CD14-positive monocyte (primary cell): ENCODE results near the gene ATE1. TPM values are rescaled to one million over a fixed set of nuclear protein-coding genes. Genes with fewer than 3 reads are reported as not detected.

Source experiments
- DNase-seq, 3 donors: peaks; one replicate each; pipeline ENCODE4 v3.0.0-alpha.2; 2011 to 2022
- H2AFZ ChIP-seq: 2 replicates; pipeline ENCODE4 v1.6.0; 2012; ENCODE audit warnings: mild to moderate bottlenecking, low read depth, low read length, inconsistent platforms; ENCODE audit not compliant: insufficient read depth, poor library complexity, severe bottlenecking
- H3K27ac ChIP-seq, 2 donors: 1 replicate in 1 of 2; 2 replicates in 1 of 2; pipeline ENCODE4 v1.5.1; 2012 to 2013; ENCODE audit warnings: low read length in 2 of 2, control low read depth in 1 of 2, inconsistent platforms in 1 of 2, low read depth in 1 of 2, mild to moderate bottlenecking in 1 of 2
- H3K27me3 ChIP-seq, 2 donors: one replicate each; pipeline versions ENCODE4 v1.6.0 to v1.6.1; 2011 to 2013; ENCODE audit warnings: low read length in 2 of 2; ENCODE audit not compliant: control insufficient read depth in 2 of 2, insufficient read depth in 2 of 2
- H3K36me3 ChIP-seq, 2 donors: replicated peaks in 1 of 2; 1 replicate in 1 of 2; 2 replicates in 1 of 2; pipeline versions ENCODE4 v1.5.1 to v1.6.1; 2012 to 2013; ENCODE audit warnings: low read length in 2 of 2, control low read depth in 1 of 2, inconsistent platforms in 1 of 2, mild to moderate bottlenecking in 1 of 2; ENCODE audit not compliant: insufficient read depth in 2 of 2, control insufficient read depth in 1 of 2
- H3K4me1 ChIP-seq, 2 donors: 1 replicate in 1 of 2; 2 replicates in 1 of 2; pipeline versions ENCODE4 v1.5.1 to v1.6.1; 2012 to 2013; ENCODE audit warnings: low read length in 2 of 2, control low read depth in 1 of 2, inconsistent platforms in 1 of 2, mild to moderate bottlenecking in 1 of 2, moderate library complexity in 1 of 2; ENCODE audit not compliant: insufficient read depth in 2 of 2, control insufficient read depth in 1 of 2
- H3K4me2 ChIP-seq: replicated peaks from 2 replicates; pipeline ENCODE3; 2012; ENCODE audit warnings: low read length, moderate library complexity, mild to moderate bottlenecking; ENCODE audit not compliant: poor library complexity, severe bottlenecking; ENCODE audit errors: extremely low read depth
- H3K4me3 ChIP-seq, 3 experiments: fragments of 200-600 bp in 1 of 3; sonication (generic) in 1 of 3; replicated peaks in 1 of 3; 1 replicate in 2 of 3; 2 replicates in 1 of 3; pipeline ENCODE4 v1.5.1; 2011 to 2013; ENCODE audit warnings: low read length in 3 of 3, mild to moderate bottlenecking in 3 of 3, control low read depth in 2 of 3, low read depth in 2 of 3, inconsistent platforms in 1 of 3, moderate library complexity in 1 of 3
- H3K79me2 ChIP-seq: 2 replicates; pipeline ENCODE4 v1.6.0; 2012; ENCODE audit warnings: mild to moderate bottlenecking, control low read depth, inconsistent platforms, low read length, moderate library complexity; ENCODE audit not compliant: insufficient read depth
- H3K9ac ChIP-seq: 2 replicates; pipeline ENCODE4 v1.6.0; 2017; ENCODE audit warnings: low read length, mild to moderate bottlenecking; ENCODE audit not compliant: insufficient read depth, poor library complexity, severe bottlenecking
- H3K9me3 ChIP-seq, 2 donors: replicated peaks in 1 of 2; 1 replicate in 1 of 2; 2 replicates in 1 of 2; pipeline versions ENCODE4 v1.5.1 to v1.6.1; 2012 to 2013; ENCODE audit warnings: low read length in 2 of 2, control low read depth in 1 of 2; ENCODE audit not compliant: control insufficient read depth in 1 of 2, insufficient read depth in 1 of 2
- H4K20me1 ChIP-seq: 2 replicates; pipeline ENCODE4 v1.6.0; 2012; ENCODE audit warnings: mild to moderate bottlenecking, low read length, control low read depth, moderate library complexity; ENCODE audit not compliant: insufficient read depth
- H3K27ac Mint-ChIP-seq, 7 donors: one replicate each; pipeline ENCODE4 v1.8.0; 2020; ENCODE audit warnings: mild to moderate bottlenecking in 7 of 7, mixed read lengths in 7 of 7, moderate library complexity in 6 of 7, inconsistent platforms in 2 of 7
- H3K27me3 Mint-ChIP-seq, 3 donors: one replicate each; pipeline ENCODE4 v1.8.0; 2021 to 2022; ENCODE audit warnings: low read depth in 3 of 3, mild to moderate bottlenecking in 3 of 3, mixed read lengths in 3 of 3, moderate library complexity in 3 of 3, inconsistent platforms in 1 of 3
- H3K36me3 Mint-ChIP-seq, 2 donors: one replicate each; pipeline ENCODE4 v1.8.0; 2020; ENCODE audit warnings: mixed read lengths in 2 of 2, inconsistent platforms in 1 of 2, mild to moderate bottlenecking in 1 of 2
- H3K4me1 Mint-ChIP-seq: one replicate; pipeline ENCODE4 v1.8.0; 2020; ENCODE audit warnings: mild to moderate bottlenecking, mixed read lengths
- H3K4me3 Mint-ChIP-seq, 2 donors: one replicate each; pipeline ENCODE4 v1.8.0; 2020; ENCODE audit warnings: mild to moderate bottlenecking in 2 of 2, mixed read lengths in 2 of 2, moderate library complexity in 1 of 2
- H3K9me3 Mint-ChIP-seq, 7 donors: one replicate each; pipeline ENCODE4 v1.8.0; 2020 to 2022; ENCODE audit warnings: mixed read lengths in 7 of 7, mild to moderate bottlenecking in 6 of 7, moderate library complexity in 6 of 7, inconsistent platforms in 2 of 7
- CTCF ChIP-seq: fragments of 200-600 bp; IDR thresholded peaks from one replicate; pipeline ENCODE4 v1.8.0; 2022; ENCODE audit warnings: antibody characterized with exemption, mild to moderate bottlenecking
- WGBS: methylation state at CpG from one replicate; pipeline ENCODE4 v1.1.5; 2013; ENCODE audit warnings: missing lambda C conversion rate; ENCODE audit not compliant: insufficient coverage; 5-methylcytosine and 5-hydroxymethylcytosine counted together
- intact Hi-C, 2 donors: fragments of 100-400 bp; cut with micrococcal nuclease; formaldehyde crosslinking; loops; one replicate each; pipeline versions ENCODE4 v1.15.0 to v1.15.1; 2023
- polyA plus RNA-seq, 3 donors: library from polyadenylated mRNA; depleted of rRNA in 1 of 3; unstranded in 2 of 3; stranded (reverse) in 1 of 3; fragments of 300-500 nt in 2 of 3; fragments of >200 nt in 1 of 3; fragmentation: Illumina TruSeq in 2 of 3; gene quantifications; 1 replicate in 2 of 3; 2 replicates in 1 of 3; pipeline ENCODE4 v1.2.3, GENCODE V29; 2012 to 2021

Gene ATE1
- polyA plus RNA-seq, 3 donors: 9.2 to 19.5 (median 15.8) TPM

- Histone ChIP-seq H3K9me3 (no peaks in the 10 kb centered on the region), H3K9ac (no peak overlapping the region), H3K4me3 (no peak overlapping the region), H3K79me2 (no peaks in the 10 kb centered on the region), H3K27me3 (no peaks in the 10 kb centered on the region), H3K4me1 (no peaks in the 10 kb centered on the region), H3K27ac (no peak overlapping the region), H4K20me1 (no peaks in the 10 kb centered on the region), H2AFZ (no peak overlapping the region), H3K36me3 (no peaks in the 10 kb centered on the region), H3K4me2 (no peak overlapping the region)
- no peak overlapping the region for H3K4me3 Mint-ChIP-seq
- intact Hi-C loops: no loop called here
- no peak for DNase-seq
- whole genome bisulfite sequencing: 100% methylated on average over 1 of the region's 2 CpGs
- peaks cover 0 to 2% (median 0%) of the 10 kb centered on the region in 7 donors for H3K9me3 Mint-ChIP-seq
- peaks cover 0 to 2% (median 0%) of the 10 kb centered on the region in 3 donors for H3K27me3 Mint-ChIP-seq
- H3K36me3 Mint-ChIP-seq: peaks cover 0 to 7% of the 10 kb centered on the region in 2 donors
- no peak for TF ChIP-seq CTCF
- H3K4me1 Mint-ChIP-seq: peaks cover 3% of the 10 kb centered on the region
- H3K27ac Mint-ChIP-seq: no peak overlapping the region
Observed at GRCh38 chr10:121949049-121949448, 21.2 kb upstream of the ATE1 start.

- Histone ChIP-seq H2AFZ (no peak overlapping the region), H3K4me1 (peaks cover 6 to 7% of the 10 kb centered on the region in 2 donors), H3K36me3 (no peaks in the 10 kb centered on the region), H3K4me2 (no peak overlapping the region), H3K9me3 (no peaks in the 10 kb centered on the region), H3K27ac (no peak overlapping the region), H3K79me2 (no peaks in the 10 kb centered on the region), H3K9ac (no peak overlapping the region), H3K4me3 (no peak overlapping the region), H3K27me3 (no peaks in the 10 kb centered on the region), H4K20me1 (no peaks in the 10 kb centered on the region)
- peaks cover 8% of the 10 kb centered on the region for H3K4me1 Mint-ChIP-seq
- TF ChIP-seq CTCF: no peak
- DNase-seq: peak in 2 of 3 donors; percentile 11 to 12
- intact Hi-C loops: no loop called here
- H3K36me3 Mint-ChIP-seq: no peaks in the 10 kb centered on the region
- peaks cover 0 to 2% (median 0%) of the 10 kb centered on the region in 3 donors for H3K27me3 Mint-ChIP-seq
- WGBS: 68% methylated on average over 4 of the region's 7 CpGs
- H3K4me3 Mint-ChIP-seq: no peak overlapping the region
- H3K9me3 Mint-ChIP-seq: peaks cover 0 to 1% (median 0%) of the 10 kb centered on the region in 7 donors
- peak overlapping the region in 1 of 7 donors; percentile 36 for H3K27ac Mint-ChIP-seq
Observed at GRCh38 chr10:121947343-121948330, 19.8 kb upstream of the ATE1 start.
